Right atrium auricular region (tissue), 2 donors: ENCODE measurements around the gene MKRN1. TPM values are rescaled to one million over a fixed set of nuclear protein-coding genes. Genes with fewer than 3 reads are reported as not detected.
"Not testable (repeated sequence)": the region's sequence is repeated elsewhere in the genome, so short reads cannot be mapped to it uniquely, and the experiment has no call there.

ENCODE experiments used
- DNase-seq: peaks from one replicate; pipeline ENCODE4 v3.0.0-alpha.2; 2019; ENCODE audit warnings: low spot score
- H3K27ac ChIP-seq, 2 donors: fragments of 200-600 bp; sonication (generic); 1 replicate in 1 of 2; 2 replicates in 1 of 2; pipeline ENCODE4 v1.5.1; 2016 to 2019
- H3K27me3 ChIP-seq, 2 donors: fragments of 200-600 bp; sonication (generic); one replicate each; pipeline versions ENCODE4 v1.5.1 to v1.6.0; 2017 to 2019
- H3K36me3 ChIP-seq: fragments of 200-600 bp; sonication (generic); one replicate; pipeline ENCODE4 v1.5.1; 2016
- H3K4me1 ChIP-seq, 2 donors: fragments of 200-600 bp; sonication (generic); one replicate each; pipeline versions ENCODE4 v1.5.1 to v1.6.0; 2017 to 2019
- H3K4me3 ChIP-seq, 2 donors: fragments of 200-600 bp; sonication (generic); 1 replicate in 1 of 2; 2 replicates in 1 of 2; pipeline ENCODE4 v1.5.1; 2017 to 2019; ENCODE audit warnings: mild to moderate bottlenecking in 1 of 2, moderate library complexity in 1 of 2
- H3K9me3 ChIP-seq, 2 donors: fragments of 200-600 bp; sonication (generic); one replicate each; pipeline ENCODE4 v1.5.1; 2019
- total RNA-seq, 2 donors: library from RNA; depleted of rRNA; stranded (reverse); fragments of >200 nt; gene quantifications; one replicate each; pipeline ENCODE4 v1.1.0, GENCODE V29; 2016
- TF ChIP-seq, protein P1 (sequence below), 2 donors: fragments of 200-600 bp; sonication (generic); IDR thresholded peaks; one replicate each; pipeline ENCODE4 v1.5.1; 2019; ENCODE audit warnings: antibody characterized with exemption in 2 of 2

Gene MKRN1
- total RNA-seq, 2 donors from 2014 or later: 65.9 to 67.2 TPM

DNA sequence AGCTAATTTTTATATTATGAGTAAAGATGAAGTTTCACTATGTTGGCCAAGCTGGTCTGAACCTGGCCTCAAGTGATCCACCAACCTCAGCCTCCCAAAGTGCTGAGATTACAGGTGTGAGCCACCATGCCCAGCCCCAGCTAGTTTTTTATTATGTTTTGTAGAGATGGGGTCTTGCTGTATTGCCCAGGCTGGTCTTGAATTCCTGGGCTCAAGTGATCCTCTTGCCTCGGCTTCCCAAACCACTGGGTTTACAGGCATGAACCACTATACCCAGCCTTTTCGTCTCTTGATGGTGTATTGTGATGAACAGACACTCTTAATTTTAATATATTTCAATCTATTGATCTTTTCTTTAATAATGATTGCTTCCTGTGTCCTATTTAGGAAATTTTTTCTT is 57.8 kb downstream of the MKRN1 start:
- Histone ChIP-seq H3K9me3 (no peaks in the 10 kb centered on the region), H3K27me3 (no peaks in the 10 kb centered on the region), H3K4me3 (no peak overlapping the region), H3K4me1 (no peaks in the 10 kb centered on the region), H3K36me3 (no peaks in the 10 kb centered on the region), H3K27ac (no peak overlapping the region)
- TF ChIP-seq, protein P1, sequence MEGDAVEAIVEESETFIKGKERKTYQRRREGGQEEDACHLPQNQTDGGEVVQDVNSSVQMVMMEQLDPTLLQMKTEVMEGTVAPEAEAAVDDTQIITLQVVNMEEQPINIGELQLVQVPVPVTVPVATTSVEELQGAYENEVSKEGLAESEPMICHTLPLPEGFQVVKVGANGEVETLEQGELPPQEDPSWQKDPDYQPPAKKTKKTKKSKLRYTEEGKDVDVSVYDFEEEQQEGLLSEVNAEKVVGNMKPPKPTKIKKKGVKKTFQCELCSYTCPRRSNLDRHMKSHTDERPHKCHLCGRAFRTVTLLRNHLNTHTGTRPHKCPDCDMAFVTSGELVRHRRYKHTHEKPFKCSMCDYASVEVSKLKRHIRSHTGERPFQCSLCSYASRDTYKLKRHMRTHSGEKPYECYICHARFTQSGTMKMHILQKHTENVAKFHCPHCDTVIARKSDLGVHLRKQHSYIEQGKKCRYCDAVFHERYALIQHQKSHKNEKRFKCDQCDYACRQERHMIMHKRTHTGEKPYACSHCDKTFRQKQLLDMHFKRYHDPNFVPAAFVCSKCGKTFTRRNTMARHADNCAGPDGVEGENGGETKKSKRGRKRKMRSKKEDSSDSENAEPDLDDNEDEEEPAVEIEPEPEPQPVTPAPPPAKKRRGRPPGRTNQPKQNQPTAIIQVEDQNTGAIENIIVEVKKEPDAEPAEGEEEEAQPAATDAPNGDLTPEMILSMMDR (IDR thresholded peaks at IDR 0.05): no peak
- no peak for DNase-seq

DNA sequence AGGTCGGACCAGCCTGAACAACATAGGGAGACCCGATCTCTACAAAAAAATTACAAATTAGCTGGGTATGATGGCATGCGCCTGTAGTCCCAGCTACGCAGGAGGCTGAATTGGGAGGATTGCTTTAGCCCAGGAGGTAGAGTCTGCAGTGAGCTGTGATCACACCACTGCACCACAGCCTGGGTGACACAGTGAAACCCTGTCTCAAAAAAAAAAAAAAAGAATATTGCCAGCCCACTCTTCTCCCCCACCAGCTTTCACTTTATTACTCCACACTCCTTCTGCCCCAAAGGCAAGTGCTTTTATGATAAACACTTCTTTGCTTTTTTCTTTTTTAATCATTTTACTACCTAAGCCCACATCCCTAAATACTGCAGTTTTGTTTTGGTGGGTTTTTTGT is 60.7 kb downstream of the MKRN1 start:
- Histone ChIP-seq H3K27me3 (no peaks in the 10 kb centered on the region), H3K27ac (no peak overlapping the region), H3K36me3 (no peaks in the 10 kb centered on the region), H3K9me3 (no peaks in the 10 kb centered on the region), H3K4me3 (no peak overlapping the region), H3K4me1 (no peaks in the 10 kb centered on the region)
- TF ChIP-seq, protein P1 (IDR thresholded peaks at IDR 0.05): no peak
- DNase-seq: no peak

DNA sequence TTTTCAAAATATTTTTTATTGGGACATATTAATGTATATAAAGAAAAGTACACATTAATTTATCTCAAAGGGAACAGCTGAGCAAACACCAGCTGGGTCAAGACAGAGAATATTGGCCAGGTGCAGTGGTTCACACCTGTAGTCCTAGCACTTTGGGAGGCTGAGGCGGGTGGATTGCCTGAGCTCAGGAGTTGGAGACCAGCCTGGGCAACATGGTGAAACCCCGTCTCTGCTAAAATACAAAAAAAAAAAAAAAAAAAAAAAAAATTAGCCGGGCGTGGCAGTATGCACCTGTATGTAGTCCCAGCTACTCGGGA is 61.2 kb downstream of the MKRN1 start:
- not testable (repeated sequence) for H3K36me3 ChIP-seq

DNA sequence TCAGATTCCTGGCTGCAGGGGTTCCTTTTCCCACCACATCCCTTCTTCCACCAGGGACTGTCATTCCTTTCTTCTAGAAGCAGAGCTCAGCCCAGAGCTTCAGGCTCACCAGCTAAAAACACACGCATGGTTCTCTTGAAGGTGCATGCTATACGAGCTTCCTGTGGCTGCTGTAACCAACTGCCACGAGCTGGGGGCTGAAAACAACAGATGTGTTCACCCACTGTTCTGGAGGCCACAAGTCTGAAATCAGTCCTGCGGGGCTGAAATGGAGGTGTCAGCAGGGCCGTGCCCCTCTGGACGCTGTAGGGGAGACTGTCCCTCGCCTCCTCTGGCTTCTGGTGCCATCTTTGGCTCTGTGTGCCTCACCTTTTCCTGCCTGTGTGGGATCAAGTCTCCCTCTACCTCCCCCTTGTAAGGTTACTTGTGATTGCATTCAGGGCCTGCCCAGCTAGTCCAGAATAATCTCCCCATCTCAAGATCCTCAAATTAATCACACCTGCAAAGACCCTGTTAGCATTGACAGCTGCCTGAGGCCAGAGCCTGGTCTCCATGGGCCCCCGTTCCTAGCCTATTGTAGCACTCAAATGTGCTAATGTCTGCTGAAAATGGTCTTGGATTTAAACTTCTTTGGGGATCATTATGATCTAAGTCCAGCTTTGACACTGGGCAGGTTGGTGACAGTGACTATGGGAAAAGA is 61.7 kb downstream of the MKRN1 start:
- H3K36me3 ChIP-seq: no peaks in the 10 kb centered on the region
- no peaks in the 10 kb centered on the region for H3K4me1 ChIP-seq
- no peak overlapping the region for H3K27ac ChIP-seq
- TF ChIP-seq, protein P1 (IDR thresholded peaks at IDR 0.05): no peak
- DNase-seq: no peak
- H3K27me3 ChIP-seq: no peaks in the 10 kb centered on the region
- H3K9me3 ChIP-seq: no peaks in the 10 kb centered on the region
- H3K4me3 ChIP-seq: no peak overlapping the region

More for the DNA sequence above, 61.2 kb downstream of the MKRN1 start:
- not testable (repeated sequence) for H3K4me3 ChIP-seq, H3K4me1 ChIP-seq, DNase-seq, H3K9me3 ChIP-seq, H3K27me3 ChIP-seq, H3K27ac ChIP-seq

DNA sequence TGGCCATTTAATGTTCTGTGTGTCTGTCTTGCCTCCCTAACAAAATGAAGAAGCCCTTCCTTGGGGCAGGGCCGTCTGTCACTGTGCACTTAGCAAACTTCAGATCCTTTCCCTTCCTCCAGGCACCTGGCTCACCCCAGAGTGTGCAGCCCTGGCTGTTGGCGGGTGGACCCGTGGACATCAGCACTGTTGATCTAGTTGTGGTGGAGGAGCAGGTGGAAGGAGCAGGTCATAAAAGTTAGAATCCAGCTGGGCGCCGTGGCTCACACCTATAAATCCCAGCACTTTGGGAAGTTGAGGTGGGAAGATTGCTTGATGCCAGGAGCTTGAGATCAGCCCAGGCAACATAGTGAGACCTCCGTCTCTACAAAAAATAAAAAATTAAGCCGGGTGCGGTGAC is 62.7 kb downstream of the MKRN1 start:
- no peaks in the 10 kb centered on the region for H3K9me3 ChIP-seq
- no peaks in the 10 kb centered on the region for H3K36me3 ChIP-seq
- H3K27ac ChIP-seq: no peak overlapping the region
- H3K4me3 ChIP-seq: no peak overlapping the region
- no peaks in the 10 kb centered on the region for H3K27me3 ChIP-seq
- DNase-seq: no peak
- H3K4me1 ChIP-seq: no peaks in the 10 kb centered on the region
- TF ChIP-seq, protein P1 (IDR thresholded peaks at IDR 0.05): no peak

DNA sequence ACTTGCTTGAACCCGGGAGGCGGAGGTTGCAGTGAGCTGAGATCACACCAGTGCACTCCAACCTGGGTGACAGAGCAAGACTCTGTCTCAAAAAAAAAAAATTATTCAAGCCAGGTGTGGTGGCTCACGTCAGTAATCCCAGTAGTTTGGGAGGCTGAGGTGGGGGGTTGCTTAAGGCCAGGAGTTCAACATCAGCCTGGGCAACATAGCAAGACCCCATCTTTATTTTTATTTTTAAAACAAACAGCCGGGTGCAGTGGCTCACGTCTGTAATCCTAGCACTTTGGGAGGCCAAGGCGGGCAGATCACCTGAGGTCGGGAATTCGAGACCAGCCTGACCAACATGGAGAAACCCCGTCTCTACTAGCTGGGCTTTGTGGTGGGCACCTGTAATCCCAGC is 63.5 kb downstream of the MKRN1 start:
- H3K27ac ChIP-seq, H3K4me1 ChIP-seq, DNase-seq, H3K9me3 ChIP-seq, H3K27me3 ChIP-seq, H3K4me3 ChIP-seq, H3K36me3 ChIP-seq: not testable (repeated sequence)

DNA sequence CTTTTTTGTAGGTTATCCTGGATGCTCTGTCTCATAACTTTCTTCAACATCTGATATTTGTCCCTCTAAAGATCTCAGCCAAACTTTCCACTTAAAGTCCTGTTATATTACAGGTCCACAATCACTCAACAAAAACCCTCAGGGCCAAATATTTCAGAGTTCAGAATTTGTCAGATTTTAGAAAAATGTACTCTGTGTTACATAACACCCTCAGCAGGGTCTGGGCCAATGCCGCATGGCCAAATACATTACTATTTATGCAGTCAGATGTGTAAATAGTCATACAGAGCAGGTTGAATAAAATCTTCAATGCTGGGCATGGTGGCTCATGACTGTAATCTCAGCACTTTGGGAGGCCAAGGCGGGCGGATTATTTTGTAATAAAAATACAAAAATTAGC is 63.9 kb downstream of the MKRN1 start:
- no peak overlapping the region for H3K27ac ChIP-seq

More for the DNA sequence above, 63.9 kb downstream of the MKRN1 start:
- no peak overlapping the region for H3K4me3 ChIP-seq
- TF ChIP-seq, protein P1 (IDR thresholded peaks at IDR 0.05): no peak
- H3K36me3 ChIP-seq: no peaks in the 10 kb centered on the region
- DNase-seq: no peak
- H3K4me1 ChIP-seq: no peaks in the 10 kb centered on the region
- no peaks in the 10 kb centered on the region for H3K9me3 ChIP-seq
- no peaks in the 10 kb centered on the region for H3K27me3 ChIP-seq
